Dermis blood vessel endothelial cell (primary cell): ENCODE results near the gene CDKN2AIPNL. TPM values are rescaled to one million over a fixed set of nuclear protein-coding genes. Genes with fewer than 3 reads are reported as not detected.
A peak's percentile ranks its signal among the peaks of the same experiment; 100 is the strongest.
"Not testable (repeated sequence)": the region's sequence is repeated elsewhere in the genome, so short reads cannot be mapped to it uniquely, and the experiment has no call there.

Source experiments
- DNase-seq: peaks from one replicate; pipeline ENCODE4 v3.0.0; 2010
- total RNA-seq: library from RNA; depleted of rRNA; stranded (reverse); fragments of >200 nt; gene quantifications from 2 replicates; pipeline ENCODE4 v1.2.3, GENCODE V29; 2014

Gene CDKN2AIPNL
- total RNA-seq, 1 donor from 2014 or later, result 28.8 TPM

DNA sequence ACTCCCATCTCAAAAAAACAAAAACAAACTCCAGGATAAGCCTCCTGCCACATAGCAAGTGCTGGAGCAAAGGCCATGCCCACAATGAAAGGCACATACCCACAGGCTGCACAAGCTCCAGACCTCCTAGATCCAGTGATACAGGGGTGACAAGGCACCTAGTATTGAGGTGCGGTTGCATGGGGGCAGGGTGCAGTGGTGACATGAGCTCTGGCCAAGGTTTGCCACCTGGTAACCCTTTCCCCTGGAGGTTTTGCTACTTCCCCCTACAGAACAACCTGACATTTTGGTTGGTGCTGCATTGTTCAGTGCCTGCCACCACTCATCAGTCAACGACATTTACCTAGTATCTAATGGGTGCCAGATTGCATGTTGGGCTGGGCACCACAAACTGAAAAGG, 14.5 kb downstream of the CDKN2AIPNL start:
- no peak for DNase-seq

DNA sequence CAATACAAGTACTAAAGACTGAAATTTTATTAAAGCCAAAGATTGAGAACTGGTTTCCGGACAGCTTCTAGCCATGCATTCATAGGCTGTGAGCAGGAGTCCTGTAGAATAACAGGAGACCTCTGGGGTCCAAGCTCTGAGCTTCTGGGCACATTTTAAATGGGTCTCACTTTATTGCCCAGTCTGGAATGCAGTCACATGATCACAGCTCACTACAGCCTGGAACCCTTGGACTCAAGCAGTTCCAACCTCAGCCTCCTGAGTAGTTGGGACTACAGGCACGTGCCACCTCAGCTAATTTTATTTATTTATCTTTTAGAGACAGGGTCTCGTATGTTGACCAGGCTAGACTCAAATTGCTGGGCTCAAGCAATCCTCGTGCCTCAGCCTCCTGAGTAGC, 15.4 kb downstream of the CDKN2AIPNL start:
- DNase-seq, result no peak

DNA sequence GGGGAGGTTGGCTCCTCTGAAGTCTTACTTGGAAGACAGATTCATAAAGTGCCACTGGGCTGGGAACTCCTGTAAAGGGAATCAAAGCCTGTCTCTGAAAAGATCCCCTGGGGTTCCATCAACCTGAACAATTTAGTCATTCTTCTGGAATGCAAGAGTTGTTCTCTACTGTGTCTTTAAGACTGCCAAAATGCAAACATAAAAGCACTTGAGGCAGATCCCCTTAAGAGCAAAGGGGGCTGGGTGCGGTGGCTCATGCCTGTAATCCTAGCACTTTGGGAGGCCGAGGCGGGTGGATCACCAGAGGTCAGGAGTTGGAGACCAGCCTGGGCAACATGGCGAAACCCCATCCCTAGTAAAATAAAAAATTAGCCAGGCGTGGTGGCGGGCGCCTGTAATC, 16.7 kb downstream of the CDKN2AIPNL start:
- no peak for DNase-seq

DNA sequence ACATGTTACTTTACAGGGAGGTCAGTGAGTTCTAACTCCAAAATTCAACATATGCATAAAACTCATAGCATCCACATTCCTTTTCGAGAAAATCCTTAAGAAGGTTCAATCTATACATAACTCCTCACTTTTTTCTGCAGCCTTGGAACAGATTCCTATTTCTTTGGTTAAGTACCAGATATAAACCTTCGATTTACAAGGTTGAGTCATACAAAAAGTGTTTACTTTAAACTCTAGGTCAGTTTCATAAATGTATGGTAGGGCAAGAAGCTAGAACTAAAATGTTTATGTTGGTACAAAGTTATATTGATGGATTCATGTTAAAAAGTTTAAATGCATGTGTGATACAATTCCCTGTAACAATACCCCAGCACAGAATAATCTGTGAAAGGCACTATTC, 19.4 kb downstream of the CDKN2AIPNL start:
- no peak for DNase-seq

DNA sequence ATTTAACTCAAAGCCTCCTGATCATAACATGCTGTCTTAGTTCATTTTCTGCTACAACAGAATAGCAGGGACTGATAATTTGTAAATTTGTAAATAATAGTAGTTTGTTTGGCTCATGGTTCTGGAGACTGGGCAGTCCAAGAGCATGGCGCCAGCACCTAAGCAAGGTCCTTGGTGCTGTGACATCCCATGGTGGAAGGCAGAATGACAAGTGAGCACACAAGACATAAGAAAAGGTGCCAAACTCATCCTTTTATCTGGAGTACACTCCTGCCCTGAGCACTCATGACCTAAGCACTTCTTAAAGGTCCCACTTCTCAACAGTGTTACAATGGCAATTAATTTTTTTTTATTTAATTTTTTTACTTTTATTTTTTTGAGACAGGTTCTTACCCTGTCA, 24.2 kb downstream of the CDKN2AIPNL start:
- no peak for DNase-seq

DNA sequence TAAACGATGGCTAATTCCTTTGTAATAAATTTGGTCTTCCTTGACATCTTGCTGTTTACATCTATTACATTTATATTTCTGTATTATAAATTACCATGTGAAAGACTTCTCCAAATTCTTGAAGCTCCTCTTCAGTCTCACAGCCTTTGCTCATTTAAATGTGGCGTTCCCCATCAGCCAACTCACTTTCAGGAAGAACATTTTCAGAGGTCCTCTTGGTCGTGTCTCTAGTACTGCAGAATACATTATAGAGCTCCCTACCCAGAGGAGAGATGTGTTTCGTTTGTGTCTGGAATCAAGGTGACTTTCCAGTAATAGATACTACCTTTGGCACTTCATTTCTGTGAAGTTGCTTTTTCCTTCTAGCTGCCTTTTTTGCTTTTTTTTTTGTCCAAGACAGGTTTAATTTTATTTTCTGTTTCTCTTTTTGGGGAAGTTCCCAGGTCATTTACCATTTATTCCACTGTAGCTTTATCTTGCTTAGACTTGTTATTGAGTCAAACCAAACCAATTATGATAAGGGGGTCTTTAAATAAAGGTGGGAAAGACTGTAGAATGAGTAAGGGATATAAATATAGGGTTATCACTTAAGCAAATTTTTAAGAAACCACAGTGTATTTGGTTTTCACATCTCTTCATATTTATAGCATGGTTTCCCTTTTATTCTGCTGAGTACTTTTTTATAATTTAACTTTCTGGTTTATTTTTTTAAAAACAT, 27.5 kb downstream of the CDKN2AIPNL start:
- no peak for DNase-seq

DNA sequence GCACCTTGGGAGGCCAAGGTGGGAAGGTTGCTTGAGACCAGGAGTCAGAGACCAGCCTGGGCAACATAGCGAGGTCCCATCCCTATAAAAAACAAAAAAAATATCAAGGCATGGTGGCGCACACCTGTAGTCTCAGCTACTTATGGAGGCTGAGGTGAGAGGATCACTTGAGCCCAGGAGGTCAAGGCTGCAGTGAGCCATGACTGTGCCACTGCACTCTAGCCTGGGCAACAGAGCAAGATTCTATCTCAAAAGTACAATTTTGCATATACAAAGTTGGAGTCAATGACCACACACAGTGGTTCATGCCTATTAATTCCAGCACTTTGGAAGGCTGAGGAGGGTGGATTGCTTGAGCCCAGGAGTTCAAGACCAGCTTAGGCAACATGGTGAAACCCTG, 29.5 kb downstream of the CDKN2AIPNL start:
- not testable (repeated sequence) for DNase-seq

DNA sequence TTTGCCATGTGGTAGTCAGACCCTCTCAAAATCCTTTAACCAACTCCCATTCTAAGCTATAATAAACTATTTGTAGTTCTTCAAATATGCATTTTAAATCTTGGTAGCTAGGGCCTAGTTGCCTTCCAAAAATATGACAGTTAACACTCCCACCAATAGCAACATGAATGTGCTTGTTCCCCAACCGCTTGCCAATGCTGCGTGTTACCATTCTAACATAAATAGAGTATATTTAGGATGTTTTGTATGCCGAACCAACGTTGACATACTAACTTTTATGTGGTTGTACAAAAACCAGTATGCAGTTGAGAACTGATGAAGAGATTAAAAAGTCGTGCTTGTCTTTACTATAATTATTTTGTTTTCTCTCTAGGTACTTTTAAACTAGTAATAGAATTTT, 31.3 kb downstream of the CDKN2AIPNL start:
- DNase-seq, result no peak

DNA sequence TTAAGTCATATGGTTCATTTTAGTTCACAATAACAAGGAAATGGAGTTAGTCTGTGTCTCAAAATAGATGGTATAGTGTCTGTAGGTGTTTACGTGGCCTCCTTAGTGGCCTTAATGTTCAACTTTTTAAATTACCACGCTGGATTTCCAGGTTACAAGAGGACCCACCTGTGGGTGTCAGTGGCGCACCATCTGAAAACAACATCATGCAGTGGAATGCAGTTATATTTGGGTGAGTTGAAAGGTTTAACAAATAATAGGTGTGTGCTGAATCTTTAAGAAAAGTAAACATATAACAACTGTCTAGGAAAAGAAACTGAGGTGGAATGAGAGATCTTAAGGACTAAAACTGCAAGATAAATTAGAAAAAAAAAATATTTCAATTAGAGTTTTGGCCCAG, 37.4 kb downstream of the CDKN2AIPNL start:
- peak; percentile 16 for DNase-seq

DNA sequence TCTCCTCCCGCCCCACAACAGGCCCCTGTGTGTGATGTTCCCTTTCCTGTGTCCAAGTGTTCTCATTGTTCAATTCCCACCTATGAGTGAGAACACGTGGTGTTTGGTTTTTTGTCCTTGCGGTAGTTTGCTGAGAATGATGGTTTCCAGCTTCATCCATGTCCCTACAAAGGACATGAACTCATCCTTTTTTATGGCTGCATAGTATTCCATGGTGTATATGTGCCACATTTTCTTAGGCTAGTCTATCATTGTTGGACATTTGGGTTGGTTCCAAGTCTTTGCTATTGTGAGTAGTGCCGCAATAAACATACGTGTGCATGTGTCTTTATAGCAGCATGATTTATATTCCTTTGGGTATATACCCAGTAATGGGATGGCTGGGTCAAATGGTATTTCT, 38.0 kb downstream of the CDKN2AIPNL start:
- DNase-seq, result not testable (repeated sequence)

DNA sequence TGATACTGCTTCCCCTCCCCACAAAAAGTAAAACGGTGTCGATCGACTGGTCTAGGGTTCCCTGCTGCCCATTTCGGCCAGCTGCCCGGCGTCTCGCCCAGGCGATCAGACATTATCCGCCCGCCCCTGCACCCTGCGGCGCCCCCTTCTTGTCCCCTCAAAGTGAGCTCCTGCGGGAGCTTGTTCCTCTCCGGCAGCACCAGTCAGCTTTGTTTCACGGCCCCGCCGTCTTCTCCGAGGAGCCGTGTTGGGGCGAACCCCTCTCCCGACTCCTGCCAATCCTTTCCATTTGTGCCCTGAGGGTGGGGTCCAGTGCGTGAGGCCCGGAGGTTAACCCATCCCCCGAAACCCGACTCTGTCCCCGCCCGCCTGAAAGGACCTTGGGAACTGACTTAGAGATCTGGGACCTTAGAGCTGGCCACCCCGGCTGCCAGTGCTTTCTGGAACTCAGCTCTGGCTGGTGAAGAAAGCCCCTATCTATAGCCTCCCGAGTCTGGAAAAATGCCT, 39.8 kb downstream of the CDKN2AIPNL start:
- peak; percentile 57 for DNase-seq

DNA sequence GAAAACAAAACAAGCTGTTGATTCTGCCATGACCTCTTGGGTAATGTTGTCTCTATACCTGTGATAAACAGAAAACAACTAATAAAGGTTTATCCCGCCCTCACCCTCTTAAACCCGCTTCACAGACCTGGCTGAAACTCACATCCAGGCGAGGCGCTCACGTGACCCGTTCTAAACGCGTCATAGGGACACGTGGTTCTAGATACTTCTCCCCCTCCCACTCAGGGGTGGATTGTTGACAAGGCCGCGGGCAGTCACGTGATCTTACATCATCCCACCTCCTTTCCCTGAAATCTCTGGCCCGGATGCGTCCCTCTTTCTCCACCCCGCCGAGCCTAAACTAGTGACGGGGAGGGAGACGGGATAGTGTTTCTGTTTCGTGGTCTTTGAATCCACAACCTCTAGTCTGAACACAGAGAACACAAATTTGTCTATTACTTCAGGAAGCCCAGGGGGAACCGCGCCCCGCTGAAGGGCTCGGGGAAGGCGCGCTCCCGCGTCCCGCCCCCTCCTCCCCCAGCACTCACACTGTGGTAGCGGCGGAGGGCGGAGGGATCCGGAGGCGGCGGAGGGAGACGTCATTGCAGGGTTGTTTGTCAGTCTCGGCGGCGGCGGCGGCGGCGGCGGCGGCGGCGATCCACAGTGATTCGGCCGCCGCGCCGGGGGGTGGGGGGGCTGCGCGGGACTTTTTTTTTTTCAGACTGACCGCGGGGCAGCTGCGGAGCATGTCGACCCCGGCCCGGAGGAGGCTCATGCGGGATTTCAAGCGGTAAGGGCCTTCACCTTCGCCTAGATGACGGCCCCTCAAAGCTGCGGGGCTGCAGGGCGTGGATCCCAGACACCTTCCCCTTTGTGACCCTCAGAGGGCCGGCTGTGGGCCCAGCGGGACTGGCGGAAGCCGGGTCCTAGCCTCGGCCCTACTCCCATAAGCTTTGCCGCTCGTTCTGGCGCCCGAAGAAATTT, 40.5 kb downstream of the CDKN2AIPNL start, which contains the start of gene UBE2B:
Gene UBE2B (plus strand): TSS at position 699 of the 963 bp plus-strand sequence. CDS start 27 bp downstream, at position 726.
- peak; percentile 100 for DNase-seq

DNA sequence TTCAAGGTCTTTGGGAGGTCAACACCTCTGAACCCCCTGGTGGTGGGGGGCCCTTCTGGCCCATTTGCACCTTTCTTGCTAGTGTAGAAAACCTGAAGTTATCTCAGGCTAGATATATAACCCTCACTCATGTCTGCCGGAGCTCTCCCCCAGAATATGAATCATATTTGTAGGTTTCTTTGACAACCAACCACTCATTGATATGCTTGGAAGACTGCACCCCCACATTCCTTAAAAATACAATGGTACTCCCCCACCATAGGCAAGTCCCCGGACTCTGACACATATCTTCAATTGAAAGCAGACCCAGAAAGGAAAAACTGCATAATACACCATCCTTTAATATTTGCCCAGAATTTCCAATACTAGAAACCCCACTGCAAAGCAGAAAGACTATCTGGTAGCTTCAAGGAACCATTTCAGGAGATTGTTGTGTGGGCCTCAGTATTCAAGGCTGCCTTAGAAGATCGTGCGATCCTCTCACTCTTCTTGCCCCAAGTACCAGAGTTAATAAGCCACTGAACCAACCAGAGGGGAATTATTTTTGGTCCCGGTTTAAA, 41.3 kb downstream of the CDKN2AIPNL start:
- no peak for DNase-seq

DNA sequence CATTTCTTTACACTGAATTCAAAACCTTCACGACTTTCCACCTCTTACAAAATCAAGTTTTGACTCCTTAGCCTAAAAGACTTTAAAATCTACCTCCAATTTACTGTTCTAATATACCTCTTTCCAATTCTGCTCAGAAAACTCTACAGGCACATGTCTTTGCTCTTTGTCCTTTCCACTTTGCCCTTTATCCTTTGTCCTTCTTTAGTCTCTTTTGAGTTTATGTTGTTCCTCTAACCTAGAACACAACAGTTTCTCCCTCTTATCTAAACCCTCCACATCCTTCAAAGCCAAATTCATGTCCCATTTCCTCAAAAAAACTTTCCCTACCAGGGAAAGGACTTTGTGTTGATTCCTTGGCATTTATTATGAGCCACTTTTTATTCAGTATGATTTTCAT, 46.1 kb downstream of the CDKN2AIPNL start:
- no peak for DNase-seq

DNA sequence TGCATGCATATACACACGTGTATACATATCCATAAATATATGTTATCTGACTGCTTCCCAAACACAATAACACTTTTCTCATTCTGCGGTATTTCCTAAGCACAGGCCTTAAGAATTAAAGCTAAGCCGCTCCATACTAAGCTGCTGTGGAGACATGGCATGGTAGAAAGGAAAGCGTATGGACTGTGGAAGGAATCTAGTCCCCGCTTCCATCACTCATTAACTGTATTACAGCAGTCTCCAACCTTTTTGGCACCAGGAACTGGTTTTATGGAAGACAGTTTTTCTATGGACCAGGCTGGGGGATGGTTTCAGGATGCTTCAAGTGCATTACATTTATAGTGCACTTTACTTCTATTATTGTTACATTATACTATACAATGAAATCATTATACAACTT, 56.0 kb downstream of the CDKN2AIPNL start:
- DNase-seq, result no peak

Other genes starting within 250 kb of the CDKN2AIPNL start
- gene SKP1, start 234.9 kb downstream of the CDKN2AIPNL start, total RNA-seq, result 172 and 393 TPM in 2 replicates
- 106 and 132 TPM in 2 replicates for gene PPP2CA, start 185.8 kb downstream of the CDKN2AIPNL start, total RNA-seq
- gene CDKL3, start 44.7 kb downstream of the CDKN2AIPNL start, total RNA-seq, result 0.34 and 0.37 TPM in 2 replicates
- gene UBE2B, start 40.3 kb downstream of the CDKN2AIPNL start, total RNA-seq, result 28.9 and 51.4 TPM in 2 replicates
- gene JADE2, start 113.8 kb upstream of the CDKN2AIPNL start, total RNA-seq, result 23.3 and 31.7 TPM in 2 replicates
- gene SAR1B, start 220.9 kb upstream of the CDKN2AIPNL start, total RNA-seq, result 81.4 and 81.7 TPM in 2 replicates
- gene SEC24A, start 236.9 kb upstream of the CDKN2AIPNL start, total RNA-seq, result 22.8 and 27.0 TPM in 2 replicates